NCI-H82 treated with DMSO at 0.1 percent for 48 hours (cell line): ENCODE data around the gene PSMC1.
A peak's percentile ranks its signal among the peaks of the same experiment; 100 is the strongest.

Experiments used
- DNase-seq: peaks from one replicate; lab custom pipeline; 2025; ENCODE audit not compliant: unreplicated experiment; lab: John Stamatoyannopoulos, UW

The PSMC1 gene

GRCh38 chr14:90301122-90301521 lies 44.8 kb downstream of the PSMC1 start:
- no peak for DNase-seq

GRCh38 chr14:90301668-90302090 lies 45.3 kb downstream of the PSMC1 start:
- DNase-seq, result no peak

- DNase-seq, result no peak
Observed at GRCh38 chr14:90302529-90303303, 46.4 kb downstream of the PSMC1 start.

DNA sequence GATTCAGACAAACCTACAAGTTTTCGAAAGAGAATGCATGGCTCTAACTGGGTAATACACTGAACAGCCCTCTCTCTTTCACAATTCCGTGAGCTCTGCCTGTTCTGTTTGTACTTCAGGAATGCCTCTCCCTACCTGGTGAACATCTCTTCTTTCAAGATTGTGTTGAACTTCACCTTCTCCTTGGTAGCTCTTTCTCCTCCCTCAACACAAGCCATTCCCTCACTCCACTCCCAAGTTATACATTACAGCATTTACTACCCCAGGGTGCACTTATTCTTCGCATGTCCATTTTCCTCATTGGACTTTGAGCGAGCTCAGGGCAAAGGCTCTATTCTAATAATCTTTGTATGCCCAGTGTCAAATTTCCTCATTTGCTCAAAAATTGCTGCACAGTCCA lies 47.1 kb downstream of the PSMC1 start:
- no peak for DNase-seq

- DNase-seq, result no peak
Observed at GRCh38 chr14:90304502-90304901, 48.1 kb downstream of the PSMC1 start.

- DNase-seq, result no peak
Observed at GRCh38 chr14:90305176-90305601, 48.8 kb downstream of the PSMC1 start.

- DNase-seq, result no peak
Observed at GRCh38 chr14:90308561-90308960, 52.2 kb downstream of the PSMC1 start.

DNA sequence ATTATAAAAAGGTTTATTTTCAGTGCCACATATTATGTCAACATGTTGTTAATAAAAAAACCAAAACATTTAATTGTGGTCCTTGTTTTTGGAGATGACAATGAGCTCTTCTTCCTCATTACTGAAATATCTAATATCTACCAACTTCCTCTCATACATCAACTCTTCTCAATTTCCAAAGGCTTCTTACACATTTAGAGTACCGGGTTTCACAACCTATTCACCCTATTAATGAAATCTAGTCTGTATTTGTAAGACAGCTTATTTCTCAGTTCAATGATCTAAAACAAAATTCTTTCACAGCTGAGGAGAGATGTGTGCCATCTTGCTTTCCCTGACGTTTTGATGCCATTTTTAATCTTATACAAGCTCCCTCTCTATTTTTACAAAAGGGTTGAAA lies 60.9 kb downstream of the PSMC1 start:
- DNase-seq, result no peak

- no peak for DNase-seq
Observed at GRCh38 chr14:90318016-90318415, 61.7 kb downstream of the PSMC1 start.

- no peak for DNase-seq
Observed at GRCh38 chr14:90319173-90319572, 62.8 kb downstream of the PSMC1 start.

- no peak for DNase-seq
Observed at GRCh38 chr14:90319634-90320541, 63.5 kb downstream of the PSMC1 start.

DNA sequence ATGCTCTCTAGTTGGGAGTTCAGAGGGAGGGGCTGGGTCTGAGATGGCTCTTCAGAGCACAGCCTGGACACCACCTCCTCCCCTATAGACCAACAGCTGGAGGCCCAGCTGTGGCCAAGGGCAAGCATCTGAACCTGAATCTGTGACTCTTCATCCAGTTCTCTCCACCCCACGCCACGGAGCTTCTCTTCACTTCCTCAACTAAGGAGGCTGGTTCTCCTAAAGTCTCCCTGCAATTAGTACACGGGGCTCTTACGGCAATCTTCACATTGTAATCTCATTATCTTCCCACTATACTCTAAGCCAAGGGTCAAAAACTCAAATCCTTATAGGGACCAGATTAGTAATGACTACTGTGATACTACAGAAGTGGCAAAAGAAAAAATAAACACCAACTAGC lies 65.5 kb downstream of the PSMC1 start:
- peak; percentile 33 for DNase-seq
